COLO668 (cell line): ENCODE results near the gene SUGCT.

Source experiments
- DNase-seq: peaks from one replicate; lab custom pipeline; 2025; ENCODE audit not compliant: unreplicated experiment; lab: John Stamatoyannopoulos, UW

SUGCT gene

DNA sequence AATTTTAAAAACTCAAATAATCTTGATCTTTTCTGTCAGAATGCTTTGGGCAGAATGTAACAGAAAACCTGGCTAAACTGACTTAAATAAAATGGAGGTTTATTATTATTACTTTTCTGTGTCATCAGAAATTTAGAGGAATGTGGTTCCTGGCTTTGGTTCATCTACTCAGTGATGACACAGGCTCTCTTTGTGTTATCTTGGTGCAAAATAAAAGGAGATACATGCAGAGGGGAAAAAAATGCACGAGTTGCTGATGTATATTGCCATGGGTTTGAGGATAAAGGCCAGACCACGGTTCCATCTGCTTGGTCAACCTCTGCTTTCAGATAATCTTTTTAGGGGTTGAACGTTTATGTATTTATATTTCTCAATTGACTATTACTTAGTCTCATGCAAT lies 181.4 kb downstream of the SUGCT start:
- no peak for DNase-seq

GRCh38 chr7:40324914-40325313 lies 190.1 kb downstream of the SUGCT start:
- DNase-seq = no peak

DNA sequence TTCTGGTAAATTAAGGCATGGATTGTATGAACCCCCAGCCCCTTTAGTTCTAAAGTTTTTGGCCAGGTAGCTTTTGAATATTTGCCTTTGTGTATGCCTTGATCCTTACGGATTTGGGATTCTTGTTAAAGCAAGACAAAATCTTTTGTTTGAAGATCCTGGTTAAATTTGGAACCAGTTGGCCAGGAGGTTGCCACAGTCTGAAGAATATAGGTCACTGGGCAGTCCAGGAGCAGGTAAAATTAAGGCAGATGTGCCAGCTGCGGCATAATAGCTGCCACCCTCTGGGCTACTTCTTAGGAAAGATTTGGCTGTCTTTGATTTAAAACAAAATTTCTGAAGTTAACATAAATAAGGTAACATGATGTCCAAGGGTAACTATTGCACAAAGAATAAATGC lies 192.3 kb downstream of the SUGCT start:
- DNase-seq = no peak

DNA sequence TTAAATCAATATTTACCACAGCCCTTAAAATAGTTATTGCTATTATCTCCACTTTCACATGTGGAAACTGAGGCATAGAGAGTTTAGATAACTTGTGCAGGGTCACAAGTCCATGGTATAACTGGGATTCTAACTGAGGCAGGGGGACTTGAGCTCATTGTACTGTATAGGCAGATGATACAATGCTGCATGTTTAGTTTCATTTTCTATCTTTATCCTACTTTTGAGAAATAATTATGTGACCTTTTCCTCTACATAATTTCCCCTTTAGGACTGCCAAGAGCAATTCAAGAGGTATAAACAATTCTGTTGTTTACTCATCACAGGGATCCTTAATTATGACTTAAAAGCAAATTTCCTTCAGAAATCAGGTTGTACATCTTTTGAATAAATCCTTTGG lies 193.1 kb downstream of the SUGCT start:
- no peak for DNase-seq

- no peak for DNase-seq
These were observed 194.9 kb downstream of the SUGCT start for GRCh38 chr7:40329601-40330153.

- DNase-seq = no peak
These were observed 195.6 kb downstream of the SUGCT start for GRCh38 chr7:40330408-40330807.

GRCh38 chr7:40331915-40332314 lies 197.1 kb downstream of the SUGCT start:
- DNase-seq = no peak

DNA sequence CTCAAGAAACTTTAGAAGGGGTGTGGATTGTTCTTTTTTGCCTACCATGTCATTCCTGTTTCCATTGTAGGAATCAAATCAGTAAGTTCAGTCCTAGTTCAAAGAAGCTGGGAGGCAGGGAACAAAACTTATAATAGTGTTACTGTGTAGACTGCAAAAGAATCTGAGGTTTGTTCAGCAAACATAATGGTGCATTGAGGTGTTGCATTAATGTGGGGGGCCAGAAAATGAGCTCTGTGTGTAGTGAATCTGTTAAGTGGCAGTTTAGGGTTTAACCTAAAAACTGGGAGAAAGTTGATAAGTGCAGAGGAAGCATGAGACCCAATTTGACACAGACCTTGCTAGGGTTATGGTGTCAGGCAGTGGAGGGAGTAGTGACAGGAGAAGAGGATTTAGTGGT lies 197.7 kb downstream of the SUGCT start:
- no peak for DNase-seq

GRCh38 chr7:40341836-40342235 lies 207.0 kb downstream of the SUGCT start:
- DNase-seq = no peak

DNA sequence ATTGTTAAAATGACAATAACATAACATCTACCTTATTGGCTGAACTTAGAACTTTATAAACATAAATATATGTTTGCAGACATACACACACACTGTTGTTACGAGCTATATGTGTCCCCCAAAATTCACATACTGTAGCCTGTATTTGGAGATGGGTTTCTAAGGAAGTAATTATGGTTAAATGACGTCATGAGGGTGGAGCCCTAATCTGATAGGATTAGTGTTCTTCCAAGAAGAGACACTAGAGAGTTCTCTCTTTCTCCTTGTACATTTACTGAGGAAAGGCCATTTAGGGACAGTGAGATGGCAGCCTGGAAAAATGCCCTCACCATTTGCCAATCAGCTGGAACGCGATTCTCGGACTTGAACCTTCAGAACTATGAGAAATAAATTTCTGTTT lies 211.7 kb downstream of the SUGCT start:
- no peak for DNase-seq

GRCh38 chr7:40348126-40348728 lies 213.4 kb downstream of the SUGCT start:
- DNase-seq = no peak

DNA sequence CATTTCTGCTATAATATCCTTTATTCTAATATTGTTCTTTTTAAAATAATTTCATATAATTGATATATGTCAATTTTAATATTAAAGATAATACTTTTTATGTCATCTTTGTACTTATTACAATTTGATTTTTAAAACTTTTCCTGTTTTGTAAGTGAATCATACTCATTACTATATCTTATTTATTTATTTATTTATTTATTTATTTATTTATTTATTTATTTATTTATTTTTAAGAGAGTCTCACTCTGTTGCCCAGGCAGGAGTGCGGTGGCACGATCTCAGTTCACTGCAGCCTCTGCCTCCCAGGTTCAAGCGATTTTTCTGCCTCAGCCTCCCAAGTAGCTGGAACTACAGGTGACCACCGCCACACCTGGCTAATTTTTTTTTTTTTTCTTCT lies 215.3 kb downstream of the SUGCT start:
- DNase-seq = no peak

DNA sequence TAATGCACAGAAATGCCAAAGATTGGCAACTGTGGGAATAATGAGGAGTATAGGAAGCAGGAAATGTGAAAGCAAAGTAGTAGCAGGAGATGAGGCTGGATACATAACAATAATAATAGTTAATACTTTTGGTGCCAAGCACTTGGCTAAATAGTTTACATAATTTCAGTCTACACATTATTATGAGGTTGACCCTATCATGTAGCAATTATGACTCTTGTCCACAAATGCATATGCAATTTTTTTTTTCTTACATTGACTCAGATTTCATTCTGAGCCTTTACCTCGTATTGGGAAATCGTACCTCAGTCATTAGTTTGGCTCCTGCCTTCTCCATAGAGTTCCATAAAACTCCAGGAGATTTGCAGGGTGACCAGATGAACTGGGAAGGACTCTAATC lies 219.9 kb downstream of the SUGCT start:
- no peak for DNase-seq

- DNase-seq = no peak
These were observed 221.5 kb downstream of the SUGCT start for GRCh38 chr7:40356312-40356711.

DNA sequence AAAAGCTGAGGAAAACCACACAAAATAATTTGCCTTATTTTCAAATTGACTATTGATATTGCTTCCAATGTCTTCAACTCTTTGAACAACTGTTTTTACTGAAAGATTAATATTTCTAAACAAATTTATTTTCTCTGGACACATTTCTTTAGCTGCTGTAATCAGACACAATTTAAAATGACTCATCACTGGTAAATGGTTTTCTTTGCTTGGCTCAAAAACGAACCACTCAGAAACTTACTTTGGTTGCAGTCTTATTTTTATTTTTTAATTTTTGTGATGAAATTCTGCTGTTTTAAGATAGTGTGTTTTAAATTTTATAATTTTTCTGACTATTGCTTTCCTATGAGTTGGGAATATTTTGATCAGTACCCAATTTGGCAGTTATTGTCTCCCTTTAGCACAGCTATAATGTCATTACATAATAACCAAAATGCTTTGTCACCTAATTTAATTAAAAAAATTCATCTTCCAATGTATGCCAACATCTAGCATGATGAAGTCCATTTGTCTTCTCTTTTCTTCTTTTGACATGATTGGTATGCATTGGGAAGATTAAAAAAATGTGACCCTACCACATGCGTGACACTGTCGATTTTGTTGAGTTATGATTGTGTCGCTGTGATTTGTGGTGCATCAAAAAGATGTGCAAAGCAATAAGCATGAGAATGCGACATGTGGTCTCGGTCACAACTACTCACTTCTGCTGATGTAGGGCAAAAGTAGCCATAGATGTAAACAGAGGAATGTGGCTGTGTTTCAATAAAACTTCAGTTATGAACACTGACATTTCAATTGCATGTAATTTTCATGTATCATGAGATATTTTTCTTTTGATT lies 222.3 kb downstream of the SUGCT start:
- DNase-seq = no peak

- DNase-seq = no peak
These were observed 235.0 kb downstream of the SUGCT start for GRCh38 chr7:40369641-40370277.

- DNase-seq = no peak
These were observed 237.1 kb downstream of the SUGCT start for GRCh38 chr7:40371806-40372440.

- DNase-seq = no peak
These were observed 239.8 kb downstream of the SUGCT start for GRCh38 chr7:40374575-40374974.

GRCh38 chr7:40380111-40380510 lies 245.3 kb downstream of the SUGCT start:
- no peak for DNase-seq

DNA sequence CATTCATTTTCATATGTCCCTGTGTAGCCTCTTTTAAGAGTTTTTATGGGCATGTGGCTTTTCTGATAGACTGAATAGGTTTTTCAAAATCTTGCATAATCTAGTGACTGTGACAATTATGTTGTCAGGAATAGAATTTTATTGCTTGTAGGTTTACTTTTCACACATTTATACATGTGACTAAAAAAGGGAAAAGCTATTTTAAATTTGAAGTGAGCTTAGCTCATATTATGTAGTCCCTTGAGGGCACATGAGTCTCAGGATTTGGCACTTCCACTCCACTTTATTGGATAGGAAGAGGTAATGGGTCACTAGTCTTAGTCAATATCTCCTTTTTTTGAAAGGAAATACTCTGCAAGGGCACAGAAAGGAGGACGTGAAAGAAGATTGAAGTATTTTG lies 247.3 kb downstream of the SUGCT start:
- no peak for DNase-seq

DNA sequence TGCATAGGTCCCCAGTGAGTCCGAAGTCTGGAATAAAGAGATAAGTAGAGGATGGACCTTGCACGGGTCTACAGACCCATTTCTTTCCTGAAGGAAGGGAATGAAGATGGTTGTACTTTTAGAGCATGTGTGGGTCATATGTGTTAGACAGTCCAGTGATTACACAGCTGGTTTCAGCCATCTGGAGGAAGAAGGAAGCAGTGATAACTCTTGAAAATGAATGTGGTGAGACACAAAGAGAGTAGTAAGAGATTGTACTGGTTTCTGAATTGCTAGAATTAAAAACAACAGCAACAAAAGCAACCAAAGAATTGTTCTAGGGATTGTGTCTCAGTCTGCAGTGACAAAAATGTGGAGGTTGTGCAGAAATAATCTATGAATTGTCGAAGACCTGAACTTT lies 258.9 kb downstream of the SUGCT start:
- DNase-seq = no peak

DNA sequence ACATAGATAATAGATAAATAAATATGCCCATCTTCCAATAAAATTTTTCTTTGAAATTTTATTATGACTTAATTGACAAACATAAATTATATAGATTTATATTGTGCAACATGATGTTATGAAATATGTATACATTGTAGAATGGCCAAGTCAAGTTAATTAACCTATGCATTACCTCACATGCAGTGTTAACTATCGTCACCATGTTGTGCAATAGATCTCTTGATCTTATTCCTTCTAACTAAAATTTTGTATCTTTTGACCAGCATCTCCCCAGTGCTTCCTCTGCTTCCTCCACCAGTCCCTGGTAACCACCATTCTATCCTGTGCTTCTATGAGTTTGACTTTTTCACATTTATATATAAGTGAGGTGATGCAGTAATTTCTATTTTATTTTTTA lies 259.6 kb downstream of the SUGCT start:
- no peak for DNase-seq
